Immature natural killer cell (primary cell): ENCODE data around the gene CENPQ. TPM values are rescaled to one million over a fixed set of nuclear protein-coding genes. Genes with fewer than 3 reads are reported as not detected.

Experiments
- DNase-seq, 3 donors: peaks; one replicate each; pipeline ENCODE4 v3.0.0; 2022; ENCODE audit warnings: mixed read lengths in 1 of 3
- H3K27ac Mint-ChIP-seq, 6 donors: one replicate each; pipeline ENCODE4 v1.8.0; 2020; ENCODE audit warnings: mixed read lengths in 6 of 6, mild to moderate bottlenecking in 5 of 6, inconsistent platforms in 4 of 6, moderate library complexity in 3 of 6
- H3K27me3 Mint-ChIP-seq, 3 donors: one replicate each; pipeline ENCODE4 v1.8.0; 2020 to 2021; ENCODE audit warnings: low read depth in 3 of 3, mild to moderate bottlenecking in 3 of 3, mixed read lengths in 3 of 3, moderate library complexity in 3 of 3, inconsistent platforms in 1 of 3
- H3K36me3 Mint-ChIP-seq, 3 donors: one replicate each; pipeline ENCODE4 v1.8.0; 2020; ENCODE audit warnings: mixed read lengths in 3 of 3, inconsistent platforms in 2 of 3, mild to moderate bottlenecking in 2 of 3
- H3K4me1 Mint-ChIP-seq, 2 donors: one replicate each; pipeline ENCODE4 v1.8.0; 2020; ENCODE audit warnings: inconsistent platforms in 2 of 2, mild to moderate bottlenecking in 2 of 2, mixed read lengths in 2 of 2, moderate library complexity in 1 of 2
- H3K4me3 Mint-ChIP-seq, 5 donors: one replicate each; pipeline ENCODE4 v1.8.0; 2020; ENCODE audit warnings: mild to moderate bottlenecking in 5 of 5, mixed read lengths in 5 of 5, inconsistent platforms in 3 of 5, moderate library complexity in 3 of 5
- H3K9me3 Mint-ChIP-seq, 6 donors: one replicate each; pipeline ENCODE4 v1.8.0; 2020; ENCODE audit warnings: mild to moderate bottlenecking in 6 of 6, mixed read lengths in 6 of 6, inconsistent platforms in 4 of 6, moderate library complexity in 3 of 6
- polyA plus RNA-seq, 3 donors: library from polyadenylated mRNA; unstranded; fragments of 300-500 nt; fragmentation: Illumina TruSeq; gene quantifications; one replicate each; pipeline ENCODE4 v1.2.3, GENCODE V29; 2021

Gene CENPQ
- polyA plus RNA-seq, 3 donors from 2014 or later, result 2.3 to 5.2 (median 2.3) TPM

GRCh38 chr6:49531774-49532569 lies 68.8 kb downstream of the CENPQ start:
- Mint-ChIP-seq H3K36me3 (no peaks in the 10 kb centered on the region), H3K9me3 (peaks cover 0 to 2% (median 0%) of the 10 kb centered on the region in 6 donors), H3K27me3 (peaks cover 4 to 6% (median 5%) of the 10 kb centered on the region in 3 donors), H3K27ac (no peak overlapping the region), H3K4me1 (peaks cover 2 to 5% of the 10 kb centered on the region in 2 donors), H3K4me3 (peak overlapping the region in 2 of 5 donors; percentile 11 to 40)
- DNase-seq, result no peak

- H3K36me3 Mint-ChIP-seq, result no peaks in the 10 kb centered on the region
- DNase-seq, result no peak
- H3K4me1 Mint-ChIP-seq, result peaks cover 2 to 5% of the 10 kb centered on the region in 2 donors
- H3K4me3 Mint-ChIP-seq, result no peak overlapping the region
- H3K9me3 Mint-ChIP-seq, result no peaks in the 10 kb centered on the region
- H3K27ac Mint-ChIP-seq, result no peak overlapping the region
- H3K27me3 Mint-ChIP-seq, result peaks cover 2 to 11% (median 5%) of the 10 kb centered on the region in 3 donors
Measured at GRCh38 chr6:49535795-49536194, 72.6 kb downstream of the CENPQ start.

GRCh38 chr6:49539102-49539501 lies 75.9 kb downstream of the CENPQ start:
- Mint-ChIP-seq H3K9me3 (no peaks in the 10 kb centered on the region), H3K27ac (no peak overlapping the region), H3K36me3 (no peaks in the 10 kb centered on the region), H3K4me1 (no peaks in the 10 kb centered on the region), H3K27me3 (peaks cover 0 to 8% (median 0%) of the 10 kb centered on the region in 3 donors), H3K4me3 (no peak overlapping the region)
- no peak for DNase-seq

- H3K4me1 Mint-ChIP-seq, result no peaks in the 10 kb centered on the region
- no peaks in the 10 kb centered on the region for H3K9me3 Mint-ChIP-seq
- peaks cover 0 to 8% (median 0%) of the 10 kb centered on the region in 3 donors for H3K27me3 Mint-ChIP-seq
- H3K27ac Mint-ChIP-seq, result no peak overlapping the region
- H3K36me3 Mint-ChIP-seq, result no peaks in the 10 kb centered on the region
- no peak for DNase-seq
- no peak overlapping the region for H3K4me3 Mint-ChIP-seq
Measured at GRCh38 chr6:49540614-49541013, 77.4 kb downstream of the CENPQ start.

GRCh38 chr6:49541210-49541724 lies 78.1 kb downstream of the CENPQ start:
- Mint-ChIP-seq H3K36me3 (no peaks in the 10 kb centered on the region), H3K27ac (no peak overlapping the region), H3K9me3 (peaks cover 0 to 1% (median 0%) of the 10 kb centered on the region in 6 donors), H3K4me1 (no peaks in the 10 kb centered on the region), H3K4me3 (no peak overlapping the region), H3K27me3 (peaks cover 0 to 6% (median 1%) of the 10 kb centered on the region in 3 donors)
- no peak for DNase-seq

- H3K9me3 Mint-ChIP-seq, result peaks cover 0 to 3% (median 0%) of the 10 kb centered on the region in 6 donors
- peaks cover 0 to 5% (median 3%) of the 10 kb centered on the region in 3 donors for H3K27me3 Mint-ChIP-seq
- H3K27ac Mint-ChIP-seq, result no peak overlapping the region
- no peaks in the 10 kb centered on the region for H3K36me3 Mint-ChIP-seq
- H3K4me1 Mint-ChIP-seq, result no peaks in the 10 kb centered on the region
- no peak overlapping the region for H3K4me3 Mint-ChIP-seq
- no peak for DNase-seq
Measured at GRCh38 chr6:49541936-49542335, 78.8 kb downstream of the CENPQ start.

Other genes starting within 250 kb of the CENPQ start
- 1 to 10 TPM; 5.6 to 8.5 (median 8.2) TPM for gene MMUT, start 117 bp upstream of the CENPQ start, polyA plus RNA-seq
- not detected for gene GLYATL3, start 36.6 kb downstream of the CENPQ start, polyA plus RNA-seq
- gene C6orf141, start 87.3 kb downstream of the CENPQ start, polyA plus RNA-seq, result not detected
- not detected for gene RHAG, start 173.5 kb downstream of the CENPQ start, polyA plus RNA-seq